SK-N-SH (cell line): ENCODE results near the gene ARHGAP25. TPM values are rescaled to one million over a fixed set of nuclear protein-coding genes. Genes with fewer than 3 reads are reported as not detected.

Experiments
- CTCF ChIA-PET: fragments of 300-600, 350-600 bp; formaldehyde crosslinking; extraction: SDS; loops from one replicate; lab custom pipeline; 2021; lab: Yijun Ruan, JAX
- POLR2A ChIA-PET: fragments of 350-600 bp; sonication (Branson Sonifier 250); formaldehyde crosslinking; extraction: SDS; loops from one replicate; lab custom pipeline; 2020; ENCODE audit warnings: antibody characterized with exemption, inconsistent platforms; lab: Yijun Ruan, JAX
- DNase-seq: peaks from one replicate; pipeline ENCODE4 v3.0.0; 2012
- H2AFZ ChIP-seq: fragments of 200-600 bp; sonication (generic); 2 replicates; pipeline ENCODE4 v1.8.1; 2016; ENCODE audit warnings: antibody characterized with exemption, mild to moderate bottlenecking, low read depth
- H3F3A ChIP-seq: fragments of 200-600 bp; sonication (generic); replicated peaks from 2 replicates; pipeline ENCODE3; 2016; ENCODE audit warnings: antibody characterized with exemption, mild to moderate bottlenecking; ENCODE audit not compliant: insufficient read depth
- H3K27ac ChIP-seq, 2 experiments: fragments of 200-500 bp in 1 of 2; fragments of 200-600 bp in 1 of 2; sonication (Bioruptor generic) in 1 of 2; sonication (generic), shearing (Covaris generic) in 1 of 2; 2 replicates each; pipeline versions ENCODE4 v1.5.1 to v1.6.1; 2014 to 2016; ENCODE audit warnings: low read depth in 2 of 2, inconsistent platforms in 1 of 2, low read length in 1 of 2, mild to moderate bottlenecking in 1 of 2, mixed read lengths in 1 of 2
- H3K27me3 ChIP-seq: fragments of 200-600 bp; sonication (generic), shearing (Covaris generic); 2 replicates; pipeline ENCODE4 v1.6.1; 2016; ENCODE audit warnings: mixed run types; ENCODE audit not compliant: insufficient read depth
- H3K36me3 ChIP-seq, 2 experiments: fragments of 200-500 bp in 1 of 2; fragments of 200-600 bp in 1 of 2; sonication (Bioruptor generic) in 1 of 2; sonication (generic) in 1 of 2; replicated peaks in 1 of 2; 2 replicates each; pipeline versions ENCODE3 to v1.5.1; 2014 to 2016; ENCODE audit warnings: low read length in 1 of 2, mild to moderate bottlenecking in 1 of 2; ENCODE audit not compliant: insufficient read depth in 2 of 2, control insufficient read depth in 1 of 2
- H3K4me1 ChIP-seq, 2 experiments: fragments of 200-500 bp in 1 of 2; fragments of 200-600 bp in 1 of 2; sonication (Bioruptor generic) in 1 of 2; sonication (generic), shearing (Covaris generic) in 1 of 2; 2 replicates each; pipeline versions ENCODE4 v1.5.1 to v1.6.1; 2014 to 2016; ENCODE audit warnings: low read depth in 1 of 2, low read length in 1 of 2, mixed run types in 1 of 2; ENCODE audit not compliant: insufficient read depth in 2 of 2, control insufficient read depth in 1 of 2
- H3K4me2 ChIP-seq: fragments of 200-600 bp; sonication (generic), shearing (Covaris generic); 2 replicates; pipeline ENCODE4 v1.6.1; 2017; ENCODE audit warnings: mixed run types
- H3K4me3 ChIP-seq, 2 experiments: fragments of 200-500 bp in 1 of 2; fragments of 200-600 bp in 1 of 2; sonication (Bioruptor generic) in 1 of 2; sonication (generic), shearing (Covaris generic) in 1 of 2; 2 replicates each; pipeline versions ENCODE4 v1.5.1 to v1.8.1; 2014 to 2016; ENCODE audit warnings: low read depth in 2 of 2, inconsistent platforms in 1 of 2, low read length in 1 of 2, mild to moderate bottlenecking in 1 of 2, mixed read lengths in 1 of 2, moderate library complexity in 1 of 2
- H3K79me2 ChIP-seq: fragments of 200-600 bp; sonication (generic); 2 replicates; pipeline ENCODE4 v1.8.1; 2017; ENCODE audit warnings: mild to moderate bottlenecking; ENCODE audit not compliant: insufficient read depth
- H3K9ac ChIP-seq: fragments of 200-600 bp; sonication (generic); 2 replicates; pipeline ENCODE4 v1.6.1; 2017; ENCODE audit warnings: mixed run types
- H3K9me2 ChIP-seq: fragments of 200-600 bp; sonication (generic); 2 replicates; pipeline ENCODE4 v1.6.1; 2017; ENCODE audit warnings: mixed run types
- H3K9me3 ChIP-seq: fragments of 200-600 bp; sonication (generic); 2 replicates; pipeline ENCODE4 v1.6.1; 2017; ENCODE audit warnings: mixed run types, mild to moderate bottlenecking, moderate library complexity
- H4K20me1 ChIP-seq: fragments of 200-600 bp; sonication (generic); 2 replicates; pipeline ENCODE4 v1.6.1; 2017; ENCODE audit warnings: mild to moderate bottlenecking, mixed run types; ENCODE audit not compliant: insufficient read depth
- ELF1 ChIP-seq: IDR thresholded peaks from 2 replicates; pipeline ENCODE4 v1.4.0; 2012
- EP300 ChIP-seq, 2 experiments: IDR thresholded peaks; 2 replicates each; pipeline versions ENCODE4 v1.4.0 to v1.6.1; 2012; ENCODE audit warnings: borderline replicate concordance in 1 of 2, low read depth in 1 of 2, low read length in 1 of 2
- FOXJ3 ChIP-seq: sonication (generic); formaldehyde crosslinking; IDR thresholded peaks from 2 replicates; pipeline ENCODE4 v1.5.1; 2020; ENCODE audit warnings: mild to moderate bottlenecking, missing genetic modification reagents
- FOXM1 ChIP-seq: IDR thresholded peaks from 2 replicates; pipeline ENCODE4 v1.4.0; 2012; ENCODE audit warnings: low read depth, mild to moderate bottlenecking
- GABPA ChIP-seq: IDR thresholded peaks from 2 replicates; pipeline ENCODE4 v1.4.0; 2012; ENCODE audit warnings: low read depth, mild to moderate bottlenecking
- GATA2 ChIP-seq: sonication (generic); formaldehyde crosslinking; IDR thresholded peaks from 2 replicates; pipeline ENCODE4 v1.5.0; 2020; ENCODE audit warnings: mild to moderate bottlenecking, missing genetic modification reagents
- IRF3 ChIP-seq: fragments of 150-350 bp; IDR thresholded peaks from 2 replicates; pipeline ENCODE4 v1.6.1; 2016; ENCODE audit warnings: mild to moderate bottlenecking, low read depth, low read length
- MXI1 ChIP-seq: IDR thresholded peaks from 2 replicates; pipeline ENCODE4 v1.6.1; 2012; ENCODE audit warnings: mild to moderate bottlenecking, low read depth, low read length, improper control_type of control experiment
- NRF1 ChIP-seq: IDR thresholded peaks from 2 replicates; pipeline ENCODE4 v1.6.1; 2012; ENCODE audit warnings: low read depth, mild to moderate bottlenecking, low read length
- PBX3 ChIP-seq: IDR thresholded peaks from 2 replicates; pipeline ENCODE4; 2012
- RCOR1 ChIP-seq: fragments of 150-350 bp; IDR thresholded peaks from 2 replicates; pipeline ENCODE4 v1.6.1; 2017; ENCODE audit warnings: antibody characterized with exemption, low read length
- REST ChIP-seq: IDR thresholded peaks from 2 replicates; pipeline ENCODE4 v1.6.1; 2012; ENCODE audit warnings: mild to moderate bottlenecking, low read depth, low read length, moderate library complexity
- SIN3A ChIP-seq: IDR thresholded peaks from 2 replicates; pipeline ENCODE4 v1.6.1; 2012; ENCODE audit warnings: low read depth, mild to moderate bottlenecking, low read length, moderate library complexity, borderline replicate concordance
- SMC3 ChIP-seq: IDR thresholded peaks from 2 replicates; pipeline ENCODE4 v1.6.1; 2012; ENCODE audit warnings: low read depth, low read length, improper control_type of control experiment
- TAF1 ChIP-seq: IDR thresholded peaks from 2 replicates; pipeline ENCODE4 v1.6.1; 2012; ENCODE audit warnings: low read depth, mild to moderate bottlenecking, low read length, moderate library complexity, borderline replicate concordance
- TEAD4 ChIP-seq: IDR thresholded peaks from 2 replicates; pipeline ENCODE4 v1.4.0; 2012; ENCODE audit warnings: mild to moderate bottlenecking, borderline replicate concordance; ENCODE audit not compliant: insufficient read depth
- USF1 ChIP-seq: IDR thresholded peaks from 2 replicates; pipeline ENCODE4 v1.4.0; 2012; ENCODE audit warnings: low read depth, borderline replicate concordance
- WGBS: methylation state at CpG from one replicate; pipeline ENCODE4 v1.1.6; 2017; ENCODE audit warnings: low lambda C conversion rate; 5-methylcytosine and 5-hydroxymethylcytosine counted together
- polyA plus RNA-seq, 3 experiments: library from polyadenylated mRNA; depleted of rRNA; stranded (reverse); fragments of >200 nt; gene quantifications; 2 replicates each; pipeline ENCODE4 v1.2.3, GENCODE V29; 2012

Gene ARHGAP25
- polyA plus RNA-seq, 1 of the 3 experiments (the other 2 are of a cell fraction), result not detected

- no peak for TF ChIP-seq USF1
- no peak for TF ChIP-seq MXI1
- TF ChIP-seq IRF3, result no peak
- no peak for TF ChIP-seq FOXM1
- TF ChIP-seq TEAD4, result no peak
- TF ChIP-seq NRF1, result no peak
- no peak for TF ChIP-seq FOXJ3 (CRISPR knock-in tag)
- no peak for TF ChIP-seq SIN3A
- TF ChIP-seq EP300 (IDR thresholded peaks at IDR 0.05; ENCODE audit: borderline replicate concordance in 1 of 2, low read depth in 1 of 2, low read length in 1 of 2), result no peak
- no peak for TF ChIP-seq ELF1
- no peak for TF ChIP-seq GABPA
Observed at GRCh38 chr2:68766376-68766845, 31.8 kb downstream of the ARHGAP25 start (continued).

- TF ChIP-seq REST (no peak), SMC3 (no peak), PBX3 (no peak), ELF1 (no peak), TAF1 (no peak), RCOR1 (no peak), GATA2 (CRISPR knock-in tag) (no peak)
- H3K36me3 ChIP-seq, result no peaks in the 10 kb centered on the region
- no peak for DNase-seq
- no peak overlapping the region for H3K27ac ChIP-seq
- ChIA-PET CTCF (interaction anchor here (0.6 to 2.0 kb wide), 6 partner anchors 16 to 304 kb away, joined by 3 to 9 read pairs (median 4); no protein-coding TSS in a partner anchor), POLR2A (no interaction called here)
- no peaks in the 10 kb centered on the region for H3F3A ChIP-seq
- H3K9ac ChIP-seq, result no peak overlapping the region
- H2AFZ ChIP-seq, result no peak overlapping the region
- H3K27me3 ChIP-seq, result no peaks in the 10 kb centered on the region
- no peaks in the 10 kb centered on the region for H3K79me2 ChIP-seq
- H3K4me3 ChIP-seq, result no peak overlapping the region
- peaks cover 0 to 11% of the 10 kb centered on the region in 2 experiments; a peak in 1 of 4 replicates for H3K4me1 ChIP-seq
- no peaks in the 10 kb centered on the region for H3K9me2 ChIP-seq
- H3K9me3 ChIP-seq, result no peaks in the 10 kb centered on the region
- no peak overlapping the region for H3K4me2 ChIP-seq
- H4K20me1 ChIP-seq, result no peaks in the 10 kb centered on the region
- 83% methylated on average over 18 of the region's 19 CpGs for WGBS
Observed at GRCh38 chr2:68767031-68767961, 32.7 kb downstream of the ARHGAP25 start.
